HG03108 (cell line): ENCODE results near the gene PLEKHH1.
"Not testable (repeated sequence)": the region's sequence is repeated elsewhere in the genome, so short reads cannot be mapped to it uniquely, and the experiment has no call there.

Experiments
- ATAC-seq: cut with Tn5 transposase; IDR thresholded peaks from one replicate; pipeline ENCODE4 v1.9.1; 2021; ENCODE audit warnings: moderate library complexity; ENCODE audit not compliant: unreplicated experiment

The PLEKHH1 gene

DNA sequence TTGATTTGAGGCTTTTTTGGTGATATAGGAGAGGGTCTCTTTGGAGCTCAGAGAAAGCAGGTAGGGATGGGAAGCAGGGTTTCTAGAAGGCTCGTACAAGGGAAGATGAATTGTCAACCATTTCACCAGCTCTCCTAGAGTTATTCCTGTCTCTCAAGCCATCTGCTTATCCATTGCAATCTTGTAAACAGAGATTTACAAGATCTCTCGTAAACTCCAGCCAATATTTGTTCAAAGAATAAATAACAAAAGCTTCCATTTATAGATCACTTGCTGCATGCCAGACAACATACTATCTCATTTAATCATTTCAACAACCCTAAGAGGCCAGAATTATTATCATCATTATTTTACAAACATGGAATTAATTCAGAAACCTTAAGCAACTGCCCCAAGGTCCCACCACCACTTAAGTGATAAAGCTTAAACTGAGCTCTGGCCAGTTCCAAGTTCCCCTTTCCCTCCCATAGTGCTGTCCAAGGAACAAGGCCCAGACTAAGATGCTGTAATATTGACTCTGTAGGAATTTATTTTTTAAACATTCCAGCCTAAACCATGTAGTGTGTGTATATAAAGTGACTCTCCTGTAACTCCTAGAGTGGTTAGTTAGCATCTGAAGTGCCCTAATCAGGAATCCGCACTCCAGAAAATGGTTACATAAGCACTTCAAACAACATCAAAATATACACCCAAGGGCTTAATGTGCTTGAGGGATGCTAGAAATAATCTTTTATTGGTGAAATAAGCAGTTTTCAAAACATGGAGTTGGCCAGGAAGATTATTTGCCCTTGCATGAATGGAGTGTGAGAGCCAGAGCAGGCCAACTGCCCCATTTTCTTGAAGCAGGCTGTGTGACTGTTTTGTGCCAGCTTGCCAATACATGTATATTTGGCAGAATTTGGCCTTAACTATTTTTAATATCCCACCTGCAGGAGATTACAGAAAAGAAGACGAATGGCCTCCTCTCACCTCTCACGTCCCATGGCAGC lies 2.8 kb upstream of the PLEKHH1 start:
- ATAC-seq = no peak

- no peak for ATAC-seq
Measured at GRCh38 chr14:67532606-67532997, 488 bp upstream of the PLEKHH1 start.

GRCh38 chr14:67533754-67534085 lies 630 bp downstream of the PLEKHH1 start:
- no peak for ATAC-seq

- ATAC-seq = no peak
Measured at GRCh38 chr14:67536087-67536486, 3.0 kb downstream of the PLEKHH1 start.

DNA sequence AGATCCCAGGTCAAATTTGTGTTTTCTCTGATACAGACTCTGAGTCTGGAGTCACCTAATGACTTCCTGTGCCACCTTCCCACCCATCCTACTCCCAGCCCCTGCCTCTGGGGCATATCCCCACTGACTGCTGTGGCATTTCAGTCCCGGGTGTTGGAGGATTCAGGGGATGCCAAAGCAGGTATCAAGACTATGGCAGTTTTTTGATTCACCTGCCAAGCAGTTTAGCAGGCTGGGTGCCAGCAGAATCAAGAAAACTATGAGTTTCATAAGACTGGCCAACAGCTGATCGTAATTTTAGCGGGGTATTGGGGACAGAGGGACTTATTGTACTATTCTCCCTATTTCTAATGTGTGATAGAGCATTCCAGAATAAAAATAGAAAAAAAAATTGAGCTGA lies 4.6 kb downstream of the PLEKHH1 start:
- no peak for ATAC-seq

- no peak for ATAC-seq
Measured at GRCh38 chr14:67538501-67538900, 5.4 kb downstream of the PLEKHH1 start.

GRCh38 chr14:67539116-67539515 lies 6.0 kb downstream of the PLEKHH1 start:
- no peak for ATAC-seq

- ATAC-seq = no peak
Measured at GRCh38 chr14:67541448-67542387, 8.6 kb downstream of the PLEKHH1 start.

- ATAC-seq = not testable (repeated sequence)
Measured at GRCh38 chr14:67542620-67543019, 9.5 kb downstream of the PLEKHH1 start.

DNA sequence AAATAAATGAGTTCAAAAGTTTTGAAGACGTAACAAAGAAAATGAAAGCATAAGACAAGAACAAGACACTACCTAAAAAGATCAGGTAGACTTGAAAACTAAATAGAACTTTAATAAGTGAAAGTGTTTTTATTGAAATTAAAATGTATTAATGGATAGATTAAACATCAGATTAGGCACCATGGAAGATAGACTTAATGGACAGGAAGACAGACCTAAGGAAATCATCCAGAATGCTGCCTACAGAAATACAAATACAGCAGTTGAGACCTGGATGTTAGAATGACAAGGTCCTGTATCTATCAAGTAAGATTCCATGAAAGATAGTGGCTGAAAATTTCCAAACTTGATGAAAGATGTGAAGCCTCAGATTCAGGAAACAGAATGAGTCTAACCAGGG lies 11.5 kb downstream of the PLEKHH1 start:
- no peak for ATAC-seq

GRCh38 chr14:67547224-67547780 lies 14.2 kb downstream of the PLEKHH1 start:
- no peak for ATAC-seq

- ATAC-seq = no peak
Measured at GRCh38 chr14:67549734-67550133, 16.6 kb downstream of the PLEKHH1 start.

DNA sequence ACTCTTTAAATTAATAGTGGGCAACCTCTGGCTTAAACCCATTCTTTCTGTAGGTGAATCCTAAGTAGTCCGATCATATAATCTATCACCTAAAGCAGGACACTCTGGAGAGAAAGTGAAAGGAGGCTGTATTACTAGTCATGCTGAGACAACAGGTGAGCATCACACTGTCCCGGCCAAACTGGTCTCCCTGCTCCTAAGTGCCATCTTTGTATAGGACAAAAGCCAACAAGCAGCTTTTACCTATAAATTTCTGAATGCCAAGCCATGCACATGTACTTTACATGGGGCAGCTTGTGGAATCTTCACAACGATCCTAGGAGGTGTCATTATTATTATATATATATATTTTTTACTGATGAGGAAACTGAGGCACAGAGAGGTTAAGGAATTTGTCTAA lies 18.0 kb downstream of the PLEKHH1 start:
- ATAC-seq = no peak

DNA sequence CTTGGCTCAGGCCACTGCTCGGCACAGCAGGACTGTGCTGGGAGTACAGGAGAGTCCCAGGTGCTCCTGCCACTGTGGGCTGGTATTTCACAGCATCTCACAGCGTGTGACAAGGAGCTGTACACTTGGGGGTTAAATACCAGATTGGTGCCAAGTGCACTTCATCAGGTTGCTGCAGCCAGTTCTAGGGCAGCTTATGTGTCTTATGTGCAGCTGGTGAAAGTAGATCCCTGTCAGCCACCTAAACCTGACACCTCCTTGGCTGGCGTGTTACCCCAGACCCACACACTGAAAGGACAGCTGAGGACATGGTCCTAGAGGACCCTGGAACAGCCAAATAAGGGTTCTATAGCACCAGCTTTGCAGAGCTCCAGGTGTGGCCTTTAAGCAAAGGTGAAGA lies 18.9 kb downstream of the PLEKHH1 start:
- ATAC-seq = no peak

GRCh38 chr14:67553547-67553946 lies 20.5 kb downstream of the PLEKHH1 start:
- ATAC-seq = no peak

DNA sequence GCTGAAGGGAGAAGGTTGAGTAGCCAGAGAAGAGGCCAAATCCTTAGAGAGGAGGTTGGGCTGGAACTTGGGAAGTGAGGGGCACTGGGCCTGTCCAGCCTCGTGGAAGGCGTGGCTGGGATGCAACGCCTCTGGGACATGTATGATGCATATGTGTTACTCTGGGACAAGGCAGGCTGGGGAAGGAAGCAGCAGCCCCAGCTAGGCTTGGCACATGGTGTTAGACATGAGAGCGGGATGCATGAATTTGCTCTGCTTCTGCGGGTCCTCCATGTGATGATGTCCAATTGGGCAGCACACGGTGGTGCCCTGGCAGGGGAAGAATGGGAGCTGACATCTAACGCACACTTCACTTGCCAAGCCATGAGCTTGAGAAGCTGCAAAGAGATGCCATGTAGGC lies 21.3 kb downstream of the PLEKHH1 start:
- ATAC-seq = no peak

- no peak for ATAC-seq
Measured at GRCh38 chr14:67555518-67556090, 22.5 kb downstream of the PLEKHH1 start.

DNA sequence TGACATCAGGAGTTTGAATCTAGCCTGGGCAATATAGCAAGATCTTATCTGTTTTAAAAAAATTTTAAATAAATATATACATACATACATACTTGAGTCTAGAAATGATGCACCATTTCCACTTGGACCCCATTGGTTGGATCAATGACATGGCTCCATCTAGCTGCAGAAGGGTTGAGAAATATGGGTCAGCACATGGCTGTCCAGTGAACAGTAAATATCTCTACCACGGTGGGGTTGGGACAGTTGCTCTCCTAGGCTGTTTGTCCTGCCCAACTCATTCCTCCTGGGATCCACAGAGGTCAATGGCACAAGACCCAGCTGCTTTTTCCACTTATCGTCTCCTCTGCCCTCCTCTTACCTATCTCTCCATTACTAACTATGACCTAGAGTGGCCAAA lies 23.6 kb downstream of the PLEKHH1 start:
- no peak for ATAC-seq

GRCh38 chr14:67557118-67557517 lies 24.0 kb downstream of the PLEKHH1 start:
- ATAC-seq = no peak

DNA sequence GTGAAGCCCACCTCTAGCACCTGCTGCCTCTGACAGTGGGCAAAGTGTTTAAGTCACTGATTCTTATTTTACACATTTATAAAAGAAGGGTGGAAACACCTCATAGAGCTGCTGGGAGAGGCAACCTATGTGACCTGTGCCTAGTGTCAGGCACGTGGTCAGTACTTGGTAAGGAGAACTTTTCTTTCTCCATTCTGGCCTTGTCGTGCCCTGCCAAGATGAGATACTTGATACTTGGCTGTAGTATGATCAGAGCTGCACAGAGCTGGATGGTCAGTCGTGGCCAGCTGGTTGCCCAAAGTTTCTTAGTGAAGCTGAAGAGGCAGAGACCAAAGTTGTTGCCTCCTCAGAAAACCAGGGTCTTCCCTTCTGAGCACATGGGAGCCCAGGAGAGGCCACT lies 24.6 kb downstream of the PLEKHH1 start:
- no peak for ATAC-seq

DNA sequence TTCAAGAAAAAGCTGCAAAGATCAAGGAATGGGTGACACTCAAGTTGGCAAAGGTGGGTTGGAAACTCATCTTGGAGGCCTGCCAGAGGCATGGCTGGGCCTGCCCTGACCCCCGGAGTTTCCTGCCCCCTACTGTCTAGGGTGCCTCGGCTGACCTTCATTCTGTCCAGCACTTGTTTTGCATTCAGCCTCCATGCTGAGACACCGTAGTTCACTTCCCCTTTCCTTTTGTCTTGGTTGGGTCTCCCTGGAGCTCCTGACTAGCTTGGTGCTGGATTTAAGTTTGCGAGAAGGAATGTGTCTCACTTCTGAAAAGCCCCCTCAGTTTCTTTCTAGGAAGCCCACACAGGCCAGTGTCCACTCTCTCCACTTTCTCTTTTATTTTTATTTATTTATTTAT lies 26.5 kb downstream of the PLEKHH1 start:
- ATAC-seq = no peak
